22Rv1 (cell line): ENCODE results near the gene MPRIP.
A peak's percentile ranks its signal among the peaks of the same experiment; 100 is the strongest.

Source experiments
- H3K27ac ChIP-seq: fragments of 450-650 bp; 2 replicates; pipeline ENCODE4 v1.5.1; 2017
- ZFX ChIP-seq: fragments of 450-650 bp; IDR thresholded peaks from 2 replicates; pipeline ENCODE4 v1.6.1; 2017; ENCODE audit warnings: antibody characterized with exemption, borderline replicate concordance
- TF ChIP-seq, protein P1 (sequence below): fragments of 450-650 bp; IDR thresholded peaks from 2 replicates; pipeline ENCODE4 v1.5.1; 2017; ENCODE audit warnings: mild to moderate bottlenecking

MPRIP gene

DNA sequence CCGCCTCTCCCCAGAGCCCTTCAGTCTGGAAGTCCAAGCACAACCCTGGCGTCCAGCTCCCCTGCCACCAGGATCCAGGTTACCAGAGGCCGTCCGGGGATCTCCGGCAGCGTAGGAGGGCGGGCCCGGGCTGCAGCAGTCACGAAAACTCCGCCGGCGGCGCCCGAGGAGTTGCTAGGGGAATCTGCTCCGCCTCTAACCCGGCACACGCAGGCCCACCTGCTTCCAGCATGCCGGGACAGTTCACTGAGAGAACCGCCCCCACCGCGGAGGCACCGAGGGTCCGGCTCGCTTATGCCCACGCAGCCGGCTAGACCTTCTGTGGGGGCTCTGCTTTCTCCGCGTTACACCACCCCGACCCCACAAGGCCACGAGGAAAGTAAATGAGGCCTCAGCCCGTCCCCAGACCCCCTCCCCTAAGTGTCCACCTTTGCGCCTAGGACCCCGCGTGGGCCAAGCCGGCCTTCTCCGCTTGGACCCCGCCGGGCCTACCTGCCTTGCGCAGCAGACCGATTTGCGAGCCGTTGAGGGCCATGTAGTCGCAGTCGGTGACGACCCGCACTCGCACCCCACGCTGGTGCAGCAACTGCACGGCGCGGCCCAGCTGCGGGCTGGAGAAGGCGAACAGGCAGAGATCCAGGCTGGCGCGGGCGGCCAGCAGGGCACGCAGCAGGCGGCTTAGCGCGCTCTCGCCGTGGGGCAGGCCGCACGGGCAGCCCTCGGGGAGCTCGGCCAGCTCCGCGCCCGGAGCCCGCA lies 163.3 kb downstream of the MPRIP start:
- peak overlapping the region; percentile 81 for H3K27ac ChIP-seq
- TF ChIP-seq, protein P1, sequence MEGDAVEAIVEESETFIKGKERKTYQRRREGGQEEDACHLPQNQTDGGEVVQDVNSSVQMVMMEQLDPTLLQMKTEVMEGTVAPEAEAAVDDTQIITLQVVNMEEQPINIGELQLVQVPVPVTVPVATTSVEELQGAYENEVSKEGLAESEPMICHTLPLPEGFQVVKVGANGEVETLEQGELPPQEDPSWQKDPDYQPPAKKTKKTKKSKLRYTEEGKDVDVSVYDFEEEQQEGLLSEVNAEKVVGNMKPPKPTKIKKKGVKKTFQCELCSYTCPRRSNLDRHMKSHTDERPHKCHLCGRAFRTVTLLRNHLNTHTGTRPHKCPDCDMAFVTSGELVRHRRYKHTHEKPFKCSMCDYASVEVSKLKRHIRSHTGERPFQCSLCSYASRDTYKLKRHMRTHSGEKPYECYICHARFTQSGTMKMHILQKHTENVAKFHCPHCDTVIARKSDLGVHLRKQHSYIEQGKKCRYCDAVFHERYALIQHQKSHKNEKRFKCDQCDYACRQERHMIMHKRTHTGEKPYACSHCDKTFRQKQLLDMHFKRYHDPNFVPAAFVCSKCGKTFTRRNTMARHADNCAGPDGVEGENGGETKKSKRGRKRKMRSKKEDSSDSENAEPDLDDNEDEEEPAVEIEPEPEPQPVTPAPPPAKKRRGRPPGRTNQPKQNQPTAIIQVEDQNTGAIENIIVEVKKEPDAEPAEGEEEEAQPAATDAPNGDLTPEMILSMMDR: no peak
- no peak for TF ChIP-seq ZFX

DNA sequence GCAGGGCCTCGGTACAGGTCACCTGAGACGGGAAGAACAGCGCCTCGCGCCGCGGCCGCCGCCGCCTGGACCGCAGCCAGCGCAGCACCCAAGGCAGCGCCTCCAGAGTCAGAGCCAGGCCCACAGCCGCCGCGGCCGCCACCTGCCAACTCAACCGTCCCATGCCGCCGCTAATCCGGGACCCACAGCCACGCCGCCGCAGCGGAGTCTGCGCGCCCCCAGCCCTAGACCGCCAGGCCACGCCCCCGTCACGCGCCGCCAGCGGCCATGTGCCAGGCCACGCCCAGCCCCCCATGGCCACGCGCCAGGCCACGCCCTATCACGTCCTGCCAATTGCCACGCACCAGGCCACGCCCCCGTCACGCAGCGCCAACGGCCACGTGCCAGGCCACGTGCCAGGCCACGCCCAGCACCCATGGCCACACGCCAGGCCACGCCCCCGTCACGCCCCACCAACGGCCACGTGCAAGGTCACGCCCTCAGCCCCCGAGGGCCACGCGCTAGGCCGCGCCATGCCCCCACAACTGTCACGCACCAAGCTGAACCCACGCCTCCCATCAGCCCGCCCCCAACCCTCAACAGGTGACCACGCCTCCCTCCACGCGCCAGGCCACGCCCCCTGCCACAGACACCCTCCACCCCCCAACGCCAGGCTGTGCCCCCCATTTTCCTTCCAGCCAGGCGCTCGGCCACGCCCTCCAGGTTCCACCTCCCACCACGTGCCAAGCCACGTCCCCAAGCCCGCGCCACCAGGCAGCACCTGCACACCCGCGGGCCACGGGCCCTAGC lies 164.1 kb downstream of the MPRIP start, which contains the start of gene PLD6:
TSS of gene PLD6 (minus strand) at position 210 of the 789 bp plus-strand sequence. CDS start at position 163, 47 bp downstream.
- no peak for TF ChIP-seq ZFX
- TF ChIP-seq, protein P1: no peak
- peak within 1 kb of the TSS; percentile 81 for H3K27ac ChIP-seq

DNA sequence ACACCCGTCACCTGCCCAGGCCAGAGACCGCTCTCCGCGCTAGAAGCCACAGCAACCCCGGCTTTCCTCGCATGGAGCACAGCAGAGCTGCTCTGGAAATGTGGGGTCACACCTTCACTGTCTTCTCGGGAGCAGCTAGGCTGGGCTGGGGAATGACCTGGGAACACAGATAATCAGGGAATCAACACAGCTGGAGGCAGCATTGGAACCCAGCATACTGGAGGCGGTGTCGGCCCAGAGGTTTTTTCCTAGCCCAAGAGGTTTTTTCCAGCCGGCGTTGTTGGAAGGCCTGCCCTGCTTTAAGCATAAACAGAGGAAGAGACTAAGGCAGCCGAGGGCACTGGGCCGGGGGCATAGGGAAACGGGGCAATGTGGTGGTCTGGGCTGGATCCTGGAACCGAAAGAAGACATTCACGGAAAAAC lies 164.7 kb downstream of the MPRIP start:
- peak overlapping the region; percentile 81 for H3K27ac ChIP-seq

DNA sequence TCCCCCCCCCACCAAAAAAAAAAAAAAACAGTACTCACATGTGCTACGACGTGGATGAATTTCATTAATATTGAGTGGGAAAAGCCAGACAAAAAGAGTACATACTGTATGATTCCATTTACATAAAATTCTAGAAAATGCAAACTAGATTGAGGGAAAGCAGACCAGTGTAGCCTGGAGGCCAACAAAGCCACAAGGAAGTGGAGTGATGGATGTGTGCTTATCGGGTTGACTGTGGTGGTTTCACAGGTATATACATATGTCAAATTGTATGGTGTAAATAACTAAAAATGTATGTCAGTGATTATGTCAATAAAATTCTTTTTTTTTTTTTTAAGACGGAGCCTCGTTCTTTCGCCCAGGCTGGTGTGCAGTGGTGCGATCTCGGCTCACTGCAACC lies 165.7 kb downstream of the MPRIP start:
- TF ChIP-seq ZFX: no peak
- TF ChIP-seq, protein P1: no peak
- H3K27ac ChIP-seq: peak overlapping the region; percentile 81

More for the DNA sequence above, 164.7 kb downstream of the MPRIP start:
- TF ChIP-seq, protein P1: no peak
- TF ChIP-seq ZFX: no peak

DNA sequence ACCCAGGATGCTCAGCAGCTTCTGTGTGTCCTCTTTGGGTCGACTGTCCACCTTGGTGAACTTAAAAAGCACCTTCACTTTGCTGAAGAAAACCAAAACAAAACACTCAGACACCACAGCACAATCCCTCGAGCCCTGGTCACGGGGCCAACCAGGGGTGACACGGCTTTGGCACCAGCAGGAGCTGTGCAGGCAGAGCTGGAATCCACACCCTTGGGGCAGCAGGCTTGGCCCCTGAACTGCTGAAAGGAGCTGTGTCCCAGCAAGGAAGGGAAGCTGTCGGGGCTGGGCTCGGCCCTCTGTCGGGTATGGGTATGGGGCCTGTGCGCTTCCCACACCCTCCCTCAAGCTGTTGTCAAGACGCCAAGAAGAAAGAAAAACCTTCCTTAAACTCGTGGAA lies 171.5 kb downstream of the MPRIP start:
- TF ChIP-seq, protein P1: no peak
- TF ChIP-seq ZFX: no peak
- H3K27ac ChIP-seq: no peak overlapping the region

DNA sequence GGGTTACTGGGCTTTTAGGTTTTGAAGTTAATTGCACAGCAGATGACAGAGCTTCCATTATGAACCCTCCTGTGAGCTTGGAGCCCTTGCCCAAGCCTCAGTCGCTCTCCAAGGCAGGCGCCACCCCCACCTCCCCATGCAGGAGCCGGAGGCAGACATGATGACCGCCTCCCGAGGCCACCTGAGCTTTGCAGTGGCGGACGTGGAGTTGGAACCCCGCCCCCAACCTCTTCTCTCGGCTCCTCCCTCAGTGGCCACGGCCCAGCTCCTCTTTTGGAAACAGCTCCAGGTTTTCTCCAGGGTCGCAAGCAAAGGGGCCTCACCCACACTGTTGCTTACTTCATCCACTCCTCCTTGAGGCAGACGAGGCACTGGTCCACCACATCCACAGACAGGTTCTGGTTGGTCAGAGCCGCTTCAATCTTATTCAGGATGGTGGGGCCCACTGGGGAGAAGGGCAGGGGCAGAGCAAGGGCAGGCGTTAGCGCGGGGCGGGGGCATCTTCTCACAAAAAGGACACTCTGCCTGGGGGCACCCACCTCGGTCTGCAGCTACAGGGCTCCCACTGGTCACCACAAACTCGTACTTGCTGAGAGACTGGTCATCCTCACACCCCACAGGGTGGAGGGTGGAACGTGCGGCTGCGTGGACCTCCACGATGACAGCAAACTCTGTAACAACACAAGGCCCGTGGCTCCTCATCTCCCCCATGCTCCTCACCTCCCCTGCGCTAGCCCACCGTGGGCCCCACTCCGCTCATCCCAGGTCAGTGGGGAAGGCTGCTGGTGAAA lies 172.6 kb downstream of the MPRIP start:
- TF ChIP-seq, protein P1: no peak
- no peak for TF ChIP-seq ZFX
- no peak overlapping the region for H3K27ac ChIP-seq
